ENCODE data around the gene INPP5B.

GRCh38 chr1:37865348-37866120 is 81.3 kb downstream of the INPP5B start:
- TF ChIP-seq CTCF (conservative IDR thresholded peaks at IDR 0.05 in 1 of 2, IDR thresholded peaks at IDR 0.05 in 1 of 2; ENCODE audit: low read depth in 1 of 2, low read length in 2 of 2) (no peak), EZH2 (IDR thresholded peaks at IDR 0.05; ENCODE audit: low read length, missing control alignments) (no peak)
